NCI-H128 (cell line): ENCODE results near the gene RUNX3.

Experiments used
- DNase-seq: peaks from one replicate; lab custom pipeline; 2025; ENCODE audit not compliant: unreplicated experiment; lab: John Stamatoyannopoulos, UW

Gene RUNX3

GRCh38 chr1:24888971-24889676 is 41.0 kb downstream of the RUNX3 start:
- no peak for DNase-seq

- DNase-seq: no peak
Observed at GRCh38 chr1:24888061-24888970, 41.8 kb downstream of the RUNX3 start.

GRCh38 chr1:24886241-24886640 is 43.8 kb downstream of the RUNX3 start:
- DNase-seq: no peak

GRCh38 chr1:24884751-24885150 is 45.3 kb downstream of the RUNX3 start:
- no peak for DNase-seq

GRCh38 chr1:24881034-24881433 is 49.0 kb downstream of the RUNX3 start:
- DNase-seq: no peak

GRCh38 chr1:24878775-24879742 is 51.0 kb downstream of the RUNX3 start:
- no peak for DNase-seq

GRCh38 chr1:24878045-24878444 is 52.0 kb downstream of the RUNX3 start:
- DNase-seq: no peak

- DNase-seq: no peak
Observed at GRCh38 chr1:24875991-24876506, 54.0 kb downstream of the RUNX3 start.

GRCh38 chr1:24875257-24875656 is 54.8 kb downstream of the RUNX3 start:
- DNase-seq: no peak

- no peak for DNase-seq
Observed at GRCh38 chr1:24874611-24875234, 55.4 kb downstream of the RUNX3 start.

GRCh38 chr1:24874056-24874455 is 56.0 kb downstream of the RUNX3 start:
- no peak for DNase-seq

- no peak for DNase-seq
Observed at GRCh38 chr1:24873148-24873547, 56.9 kb downstream of the RUNX3 start.

GRCh38 chr1:24872061-24872850 is 57.8 kb downstream of the RUNX3 start:
- DNase-seq: no peak

- DNase-seq: no peak
Observed at GRCh38 chr1:24871306-24871901, 58.7 kb downstream of the RUNX3 start.

- no peak for DNase-seq
Observed at GRCh38 chr1:24870551-24871195, 59.4 kb downstream of the RUNX3 start.

GRCh38 chr1:24868016-24868875 is 61.8 kb downstream of the RUNX3 start:
- no peak for DNase-seq

GRCh38 chr1:24867084-24867870 is 62.8 kb downstream of the RUNX3 start:
- no peak for DNase-seq
